Stimulated activated CD8-positive, alpha-beta memory T cell treated with anti-CD3 and anti-CD28 coated beads, Interleukin-12 subunit alpha, Interleukin-12 subunit beta, amount 100 ng/mL, for 24 hours (primary cell): ENCODE measurements around the gene MATN3.

Experiments used
- DNase-seq: peaks from one replicate; pipeline ENCODE4 v3.0.0-alpha.2; 2020; ENCODE audit errors: extremely low read depth

MATN3 gene

DNA sequence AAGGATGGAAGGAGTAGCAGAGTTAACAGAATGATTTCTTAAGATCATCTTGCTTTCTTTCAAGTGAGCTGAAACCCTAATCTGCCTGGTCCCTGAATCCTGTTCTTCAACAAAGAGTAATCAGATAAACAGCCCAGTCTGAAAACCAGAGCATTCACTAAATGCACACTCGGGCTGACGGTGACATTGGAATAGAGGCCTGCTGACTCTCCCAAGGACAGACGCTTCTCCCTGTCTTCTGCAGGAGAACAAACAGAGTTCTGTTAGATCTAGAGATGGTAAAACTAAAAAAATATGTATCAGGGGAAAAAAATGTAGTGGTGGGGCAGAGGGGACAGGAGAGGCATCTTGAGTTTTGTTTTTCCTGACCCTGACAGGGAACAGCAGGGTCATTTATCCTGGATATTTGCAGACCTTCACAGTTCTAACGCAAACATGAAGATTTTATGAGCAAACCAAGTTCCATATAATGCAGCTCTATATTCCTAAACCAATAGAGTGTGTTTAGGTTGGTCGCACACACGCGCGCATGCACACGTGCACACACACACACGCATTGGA lies 7.3 kb downstream of the MATN3 start:
- no peak for DNase-seq

DNA sequence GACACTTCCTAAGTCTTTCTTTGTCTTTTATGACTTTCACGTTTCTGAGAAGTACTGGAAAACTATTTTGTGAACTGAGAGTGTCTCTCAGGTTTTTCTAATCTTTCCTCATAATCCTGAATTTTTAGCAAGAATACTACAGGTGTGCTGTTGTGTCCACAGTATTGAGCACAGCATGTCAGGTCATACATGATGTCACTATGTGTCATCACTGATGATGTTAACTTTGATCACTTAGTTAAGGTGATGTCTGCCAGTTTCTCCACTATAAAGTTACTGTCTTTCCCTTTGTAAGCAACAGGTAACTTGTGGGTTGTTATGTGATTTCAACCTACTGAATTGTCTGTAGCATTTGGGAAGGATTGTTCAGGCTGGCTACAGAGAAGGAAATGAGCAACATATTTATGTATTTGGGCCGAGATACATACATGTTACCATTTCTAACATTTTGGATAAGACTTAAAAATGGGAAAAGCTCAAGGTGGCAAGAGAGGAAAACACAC lies 11.1 kb downstream of the MATN3 start:
- no peak for DNase-seq

DNA sequence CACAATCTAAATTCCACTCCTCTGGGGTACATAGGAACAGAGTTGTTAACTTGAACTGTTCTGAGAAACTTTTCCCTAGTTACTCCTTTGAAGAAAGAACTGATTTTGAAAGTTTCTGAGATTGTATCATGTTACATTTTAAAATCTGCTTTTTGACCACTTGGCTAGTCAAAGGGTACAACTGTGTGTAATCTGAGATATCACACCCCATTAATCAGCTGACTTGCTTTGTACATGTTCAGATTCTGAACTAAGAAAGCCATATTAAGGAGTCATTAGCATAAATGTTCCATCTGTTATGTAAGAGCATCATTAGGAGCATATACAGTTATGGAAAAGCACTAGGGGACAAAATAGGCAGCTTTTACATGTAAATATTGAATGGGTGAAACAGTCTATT lies 18.7 kb downstream of the MATN3 start:
- DNase-seq = no peak

DNA sequence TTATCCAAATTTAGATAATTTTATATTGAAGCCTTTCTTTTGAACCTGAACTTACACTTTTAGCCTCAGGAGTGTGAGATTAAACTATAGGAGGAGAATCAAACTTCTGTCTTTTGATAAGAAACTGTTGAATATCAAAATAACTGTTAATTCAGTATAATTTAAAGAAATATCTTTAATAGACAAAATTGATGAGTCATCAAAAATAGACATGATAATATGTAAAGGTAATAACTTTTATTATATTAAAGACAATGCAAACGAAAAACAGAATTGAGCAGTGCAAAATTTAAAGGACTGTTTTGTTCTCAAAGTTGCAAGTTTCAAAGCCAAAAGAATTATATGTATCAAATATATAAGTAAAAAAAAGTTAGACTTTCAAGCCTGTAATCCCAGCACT lies 20.6 kb downstream of the MATN3 start:
- no peak for DNase-seq

- no peak for DNase-seq
Measured at GRCh38 chr2:19990416-19990728, 22.1 kb downstream of the MATN3 start.

GRCh38 chr2:19989667-19990415 lies 22.6 kb downstream of the MATN3 start, which contains the start of gene WDR35:
WDR35 (minus strand) TSS chr2:19990105; CDS start chr2:19990015, 90 bp downstream.
- DNase-seq = peak; percentile 77

DNA sequence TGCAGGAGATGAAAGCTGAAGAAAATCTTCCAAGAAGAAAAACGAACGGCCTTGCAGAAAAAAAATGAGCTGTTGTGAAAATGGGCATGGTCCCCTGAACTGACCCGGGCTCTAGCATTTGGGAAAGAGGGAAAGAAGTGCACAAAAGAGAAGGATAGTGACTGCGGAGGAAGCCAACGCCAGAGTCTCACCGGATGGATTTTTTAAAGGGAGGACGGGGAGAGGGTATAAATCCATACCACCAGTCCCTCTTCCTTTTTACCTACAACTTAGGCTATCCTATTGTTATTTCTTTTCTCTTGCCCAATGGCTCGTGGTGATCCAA lies 23.2 kb downstream of the MATN3 start:
- no peak for DNase-seq

DNA sequence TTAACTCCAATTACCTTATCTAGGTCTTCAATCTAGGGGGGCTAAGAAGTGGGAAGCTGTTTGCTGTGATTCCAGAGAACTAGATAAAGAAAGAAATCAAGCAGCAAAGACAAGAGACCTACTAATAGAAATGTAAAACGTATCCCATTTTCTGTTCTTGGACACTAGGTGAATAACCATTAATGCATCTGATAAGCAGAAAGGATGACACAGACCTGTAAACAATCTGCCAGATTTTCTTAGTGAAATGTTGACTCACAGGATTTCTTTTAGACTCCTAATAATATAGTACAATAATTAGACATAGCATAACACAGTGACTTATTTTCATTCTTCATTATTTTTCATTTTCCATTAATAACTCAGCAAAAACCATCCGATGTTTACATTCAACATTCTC lies 23.9 kb downstream of the MATN3 start:
- no peak for DNase-seq

DNA sequence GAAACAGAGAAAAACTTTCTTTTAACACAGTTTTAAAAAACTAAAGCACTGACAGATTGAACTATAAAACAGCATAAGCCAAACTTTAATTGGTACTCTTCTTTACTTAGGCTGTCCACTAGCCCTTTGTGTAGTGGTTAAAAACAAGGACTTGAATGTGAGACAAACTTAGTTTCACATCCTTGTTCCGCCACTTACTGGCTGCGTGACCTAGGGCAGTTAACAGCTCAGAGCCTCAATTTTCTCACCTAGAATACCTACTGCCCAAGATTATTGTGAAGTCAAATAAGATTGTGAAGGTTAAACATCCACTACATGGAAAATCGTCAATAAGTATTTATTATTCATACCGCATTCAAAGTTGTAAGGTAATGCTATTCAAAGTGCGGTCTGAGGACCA lies 24.5 kb downstream of the MATN3 start:
- no peak for DNase-seq

GRCh38 chr2:19982268-19982667 lies 30.2 kb downstream of the MATN3 start:
- no peak for DNase-seq

DNA sequence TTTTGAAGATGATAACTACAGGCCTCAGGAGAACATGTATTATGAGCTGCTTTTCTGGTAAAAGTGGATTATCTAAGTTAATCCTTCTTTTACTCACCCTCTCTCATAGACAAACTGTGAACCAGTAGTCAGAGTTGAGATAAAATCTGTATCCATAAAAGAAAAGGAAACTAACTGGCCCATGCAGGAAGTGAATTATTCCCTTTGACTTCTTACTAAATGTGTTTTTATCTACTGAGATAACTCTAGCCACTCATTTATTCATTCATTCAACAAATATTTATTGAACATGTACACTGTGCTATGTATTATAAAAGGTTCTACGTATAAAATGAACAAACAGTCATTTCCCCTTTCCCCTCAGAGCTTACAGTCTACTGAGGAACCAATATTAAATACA lies 32.5 kb downstream of the MATN3 start:
- DNase-seq = no peak

DNA sequence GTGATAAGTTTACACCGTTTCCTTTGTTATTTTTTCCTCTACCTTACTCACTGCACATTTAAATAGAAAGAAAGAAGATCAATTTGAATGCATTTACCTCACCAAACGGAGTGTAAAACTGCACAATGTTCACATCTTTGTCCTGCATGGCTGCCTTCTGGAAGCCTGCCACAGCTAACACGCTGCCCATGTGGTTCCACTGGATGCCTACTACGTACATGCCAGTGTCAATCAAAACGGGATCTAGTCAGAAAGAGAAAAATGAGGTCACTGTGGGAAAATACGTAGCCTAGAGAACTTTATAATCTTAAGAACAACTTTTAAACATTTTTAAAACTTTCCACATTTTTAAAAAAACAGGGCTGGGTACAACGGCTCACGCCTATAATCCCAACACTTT lies 39.0 kb downstream of the MATN3 start:
- DNase-seq = no peak

GRCh38 chr2:19971691-19972090 lies 40.8 kb downstream of the MATN3 start:
- DNase-seq = no peak

GRCh38 chr2:19963386-19963785 lies 49.1 kb downstream of the MATN3 start:
- DNase-seq = no peak

DNA sequence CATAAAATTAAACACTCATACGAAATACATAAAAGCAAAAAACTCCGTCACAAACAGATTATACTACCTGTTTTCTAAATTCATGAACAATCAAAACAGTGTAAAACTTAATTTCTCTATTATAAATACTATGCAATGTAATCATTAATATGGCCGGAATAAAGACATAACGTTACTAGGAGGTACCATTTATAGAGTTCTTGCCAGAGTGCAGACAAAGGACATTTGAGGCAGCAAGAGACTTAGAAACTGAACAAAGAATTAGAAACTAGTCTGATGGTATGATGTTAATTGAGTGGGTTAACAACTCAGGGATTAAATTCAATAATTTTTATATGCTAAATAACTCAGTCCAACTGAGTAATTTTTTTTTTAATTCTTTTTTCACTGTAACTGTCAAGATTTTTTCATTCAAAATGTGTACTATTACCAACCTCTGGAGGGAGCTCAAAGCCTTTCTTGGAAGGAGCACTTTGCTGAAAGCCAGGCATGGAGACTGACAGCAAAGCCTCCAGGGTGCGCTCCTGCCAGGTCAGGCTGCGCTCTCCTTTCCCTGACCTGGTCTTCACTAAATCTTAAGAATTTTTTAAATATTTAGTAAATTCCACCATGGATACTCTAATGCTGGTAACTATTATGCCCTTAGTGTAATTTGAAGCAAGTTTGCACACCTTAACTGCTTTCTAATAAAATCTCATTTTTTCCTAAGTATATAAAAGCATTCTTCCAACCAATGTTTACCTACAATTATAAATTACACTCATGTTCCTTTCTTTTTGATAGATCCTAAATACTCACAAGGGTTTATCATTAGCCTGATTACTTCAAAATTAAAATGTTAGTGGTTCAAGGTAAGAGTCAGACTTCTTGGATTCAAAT lies 56.7 kb downstream of the MATN3 start:
- DNase-seq = peak; percentile 0

DNA sequence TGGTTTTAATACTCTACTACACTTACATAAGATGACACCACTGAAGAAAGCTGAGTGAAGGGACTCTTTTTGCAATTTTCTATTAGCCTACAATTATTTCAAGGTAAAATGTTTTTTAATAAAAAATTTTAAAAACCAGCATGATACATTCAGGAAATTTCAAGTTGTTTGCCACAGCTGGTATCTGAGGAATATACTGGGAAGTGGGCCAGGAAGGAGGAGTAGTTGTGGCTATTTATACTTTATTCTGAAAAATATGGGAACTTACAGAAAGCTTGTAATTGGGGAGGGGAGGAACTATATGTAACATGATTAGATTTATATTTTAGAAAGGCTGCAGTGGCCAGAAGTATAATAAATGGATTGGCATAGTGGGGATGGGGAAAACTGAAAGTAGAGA lies 63.4 kb downstream of the MATN3 start:
- DNase-seq = no peak

- no peak for DNase-seq
Measured at GRCh38 chr2:19947184-19947940, 65.1 kb downstream of the MATN3 start.

- no peak for DNase-seq
Measured at GRCh38 chr2:19944205-19944845, 68.1 kb downstream of the MATN3 start.

GRCh38 chr2:19943189-19943588 lies 69.3 kb downstream of the MATN3 start:
- no peak for DNase-seq

DNA sequence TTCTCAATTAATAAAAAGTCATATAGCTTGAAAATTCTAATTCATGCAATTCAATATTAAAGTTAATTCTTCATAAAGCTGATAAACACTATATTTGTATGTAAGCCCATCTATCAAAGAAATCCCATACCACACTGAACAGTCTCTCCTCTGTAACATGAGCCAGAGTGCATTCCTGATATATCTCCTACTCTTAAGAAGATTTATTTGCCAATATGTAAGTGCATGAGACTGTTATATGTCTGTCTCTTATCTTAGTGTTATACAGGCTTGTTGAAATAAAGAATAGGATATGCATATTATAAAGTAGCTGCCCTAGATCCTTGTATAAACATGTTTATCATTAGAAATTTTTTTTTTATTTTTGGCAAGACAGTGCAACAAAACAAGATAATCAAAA lies 70.3 kb downstream of the MATN3 start:
- no peak for DNase-seq
